Fibroblast of skin of back (primary cell): ENCODE data around the gene IGFL3.

ENCODE experiments used
- DNase-seq: peaks from one replicate; pipeline ENCODE4 v3.0.0-alpha.2; 2013

IGFL3 gene

GRCh38 chr19:46076031-46076880 lies 48.2 kb downstream of the IGFL3 start:
- DNase-seq = no peak

GRCh38 chr19:46073268-46073922 lies 51.1 kb downstream of the IGFL3 start:
- no peak for DNase-seq
